Ectodermal cell (in vitro differentiated cells): ENCODE data around the gene SNCAIP.
"Not testable (repeated sequence)": the region's sequence is repeated elsewhere in the genome, so short reads cannot be mapped to it uniquely, and the experiment has no call there.

Source experiments
- H3K27ac ChIP-seq: 2 replicates; pipeline ENCODE4 v1.7.0; 2013; ENCODE audit warnings: mild to moderate bottlenecking, low read depth, low read length; ENCODE audit not compliant: insufficient read depth, poor library complexity, severe bottlenecking
- H3K27me3 ChIP-seq: 2 replicates; pipeline ENCODE4 v1.7.0; 2013; ENCODE audit warnings: mild to moderate bottlenecking, low read length; ENCODE audit not compliant: insufficient read depth, control insufficient read depth, poor library complexity, severe bottlenecking
- H3K36me3 ChIP-seq: one replicate; pipeline ENCODE4 v1.7.0; 2013; ENCODE audit warnings: low read length; ENCODE audit not compliant: control insufficient read depth, insufficient read depth
- H3K4me1 ChIP-seq: one replicate; pipeline ENCODE4 v1.7.0; 2013; ENCODE audit warnings: low read length; ENCODE audit not compliant: control insufficient read depth, insufficient read depth
- H3K4me3 ChIP-seq: 2 replicates; pipeline ENCODE4 v1.7.0; 2013; ENCODE audit warnings: low read depth, low read length, control low read depth; ENCODE audit not compliant: insufficient read depth
- H3K9me3 ChIP-seq: 2 replicates; pipeline ENCODE4 v1.7.0; 2013; ENCODE audit warnings: mild to moderate bottlenecking, low read length, moderate library complexity; ENCODE audit not compliant: control insufficient read depth
- WGBS, 2 experiments: methylation state at CpG; one replicate each; pipeline ENCODE4 v1.1.7; 2013; ENCODE audit warnings: missing lambda C conversion rate in 2 of 2; 5-methylcytosine and 5-hydroxymethylcytosine counted together

SNCAIP gene

DNA sequence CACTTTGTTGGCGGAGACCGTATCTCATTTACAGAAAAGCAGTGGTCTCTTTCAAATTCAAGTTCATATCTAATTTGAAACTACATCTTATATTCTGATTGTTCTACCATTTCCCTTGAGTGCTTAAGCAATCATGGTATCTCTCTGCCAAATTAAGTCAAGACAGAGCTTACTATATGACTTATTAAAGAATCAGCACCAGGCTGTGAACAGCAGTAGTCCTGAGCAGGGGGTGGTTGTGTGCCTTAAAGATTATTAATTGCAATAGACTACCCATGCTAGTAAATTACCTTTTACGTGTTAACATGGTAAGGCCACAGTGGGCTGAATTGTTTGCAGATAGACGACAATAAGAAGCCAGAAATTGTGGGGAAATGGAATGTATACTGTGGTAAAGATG lies 21.5 kb downstream of the SNCAIP start:
- Histone ChIP-seq H3K27ac (no peak overlapping the region), H3K4me3 (no peak overlapping the region), H3K36me3 (no peaks in the 10 kb centered on the region), H3K4me1 (peaks cover 8% of the 10 kb centered on the region), H3K27me3 (no peaks in the 10 kb centered on the region), H3K9me3 (no peaks in the 10 kb centered on the region)
- WGBS, 2 experiments = 88 to 89% methylated on average over 4 of the region's 4 CpGs

DNA sequence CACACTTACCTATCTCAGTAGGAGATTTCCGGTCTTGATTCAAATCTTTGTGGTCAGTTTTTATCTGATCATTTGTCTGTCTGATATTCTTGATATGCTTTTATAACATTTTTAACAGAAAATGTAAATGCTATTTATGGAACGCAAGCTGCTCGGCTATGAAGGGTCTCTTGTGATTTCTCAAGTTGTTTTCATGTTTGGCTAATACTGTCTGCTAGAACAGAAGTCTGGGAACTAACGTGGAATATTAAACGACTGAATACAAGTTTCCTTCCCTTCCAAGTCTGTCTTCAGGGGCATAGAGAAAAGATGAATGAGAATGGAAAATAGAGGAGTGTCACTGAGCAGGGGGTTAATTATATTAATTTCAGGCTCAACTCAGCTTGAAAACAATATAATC lies 27.6 kb downstream of the SNCAIP start:
- no peak overlapping the region for H3K4me3 ChIP-seq
- WGBS, 2 experiments = 96% methylated on average over 4 of the region's 5 CpGs
- no peaks in the 10 kb centered on the region for H3K4me1 ChIP-seq
- H3K9me3 ChIP-seq = no peaks in the 10 kb centered on the region
- no peak overlapping the region for H3K27ac ChIP-seq
- no peaks in the 10 kb centered on the region for H3K36me3 ChIP-seq
- no peaks in the 10 kb centered on the region for H3K27me3 ChIP-seq

DNA sequence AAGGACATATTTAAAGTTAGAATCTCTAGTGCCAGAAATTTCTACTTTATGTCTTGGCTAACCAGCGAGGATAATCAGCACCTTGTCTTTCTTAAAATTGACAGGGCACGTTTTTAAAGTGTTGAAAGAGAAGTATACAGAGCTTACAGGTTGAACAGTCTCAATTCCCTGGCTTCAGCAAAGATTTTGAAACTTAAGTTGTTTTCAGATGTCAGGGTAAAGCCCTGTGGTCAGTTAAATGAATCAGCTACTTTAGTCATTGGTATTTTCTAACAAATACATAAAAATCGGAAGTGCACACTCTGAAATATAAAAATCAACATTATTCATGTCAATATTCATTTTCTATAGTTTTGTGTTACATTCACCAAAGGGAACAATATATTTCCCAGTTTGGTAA lies 29.1 kb downstream of the SNCAIP start:
- Histone ChIP-seq H3K27ac (no peak overlapping the region), H3K36me3 (no peaks in the 10 kb centered on the region), H3K27me3 (no peaks in the 10 kb centered on the region), H3K9me3 (no peaks in the 10 kb centered on the region), H3K4me1 (no peaks in the 10 kb centered on the region), H3K4me3 (no peak overlapping the region)
- 92 to 93% methylated on average over 2 to 3 of the region's 3 CpGs for WGBS, 2 experiments

DNA sequence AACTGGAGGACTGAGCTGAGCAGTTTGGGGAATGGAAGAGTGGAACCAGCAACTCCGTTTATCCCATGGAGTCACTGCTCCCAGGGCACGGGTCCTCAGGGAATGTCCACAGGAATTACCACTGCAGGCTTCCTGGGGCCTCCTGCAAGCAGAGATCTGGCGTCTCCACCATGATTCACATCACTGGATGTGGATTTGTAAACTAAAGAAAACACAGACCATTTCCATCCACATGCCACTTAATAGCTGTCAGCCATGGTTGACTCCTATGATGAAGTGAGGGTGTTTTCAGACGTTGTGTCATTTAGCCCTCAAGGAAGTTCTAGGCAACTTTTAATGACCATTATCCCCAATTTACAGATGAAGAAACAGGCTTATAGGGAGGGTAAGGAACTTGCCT lies 30.2 kb downstream of the SNCAIP start:
- Histone ChIP-seq H3K4me1 (no peaks in the 10 kb centered on the region), H3K36me3 (no peaks in the 10 kb centered on the region), H3K27me3 (no peaks in the 10 kb centered on the region), H3K27ac (no peak overlapping the region), H3K9me3 (no peaks in the 10 kb centered on the region), H3K4me3 (no peak overlapping the region)
- 92 to 94% methylated on average over 3 to 4 of the region's 4 CpGs for WGBS, 2 experiments

DNA sequence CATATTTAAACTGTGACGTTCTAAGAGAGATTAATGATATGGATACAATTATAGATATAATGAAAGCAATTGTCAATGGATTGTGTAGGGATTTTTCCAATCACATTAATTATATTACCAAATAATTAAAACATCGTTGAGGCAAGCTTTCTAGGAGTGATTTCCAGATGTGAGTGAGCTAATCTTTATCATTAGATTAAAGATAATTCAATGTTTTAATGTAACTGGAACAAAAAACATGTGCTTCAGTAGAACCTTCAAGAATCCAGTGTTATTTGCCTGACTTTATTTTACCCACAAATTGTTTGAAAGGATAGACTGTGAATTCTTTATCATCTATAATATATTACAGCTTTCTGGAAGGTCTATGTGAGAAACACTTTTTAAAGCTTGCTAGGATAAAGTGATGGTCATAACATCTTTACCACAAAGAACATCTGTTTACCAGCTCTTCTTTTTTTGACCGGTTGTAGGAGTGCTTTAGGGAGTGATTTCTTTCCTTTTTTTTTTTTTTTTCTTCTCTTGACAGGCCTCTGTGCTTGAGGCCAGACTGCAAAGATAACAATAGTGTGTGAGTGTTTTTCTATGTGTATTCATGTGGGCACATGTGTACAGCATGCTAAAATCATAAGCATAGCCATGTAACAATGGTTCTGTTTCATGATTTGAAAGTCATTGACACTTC lies 35.0 kb downstream of the SNCAIP start:
- no peak overlapping the region for H3K4me3 ChIP-seq

DNA sequence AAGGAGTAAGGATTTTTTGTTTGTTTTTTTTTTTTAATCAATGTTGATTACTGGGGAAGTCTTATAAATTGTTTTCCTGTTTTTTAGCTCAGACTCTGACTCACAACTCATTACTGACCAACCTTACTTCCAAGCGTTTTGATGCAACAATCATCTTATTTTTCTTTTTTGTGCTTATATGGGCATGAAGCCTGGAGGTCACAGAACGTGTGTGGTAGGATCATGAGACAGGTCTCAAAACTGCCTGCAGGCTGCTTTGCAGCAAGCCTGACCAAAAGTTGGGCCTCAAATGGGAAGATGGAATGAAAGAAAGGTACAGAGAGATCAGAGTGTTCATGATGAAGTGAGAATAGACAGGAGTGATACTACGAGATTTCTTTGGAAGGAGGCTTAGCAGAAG lies 38.5 kb downstream of the SNCAIP start:
- H3K27me3 ChIP-seq = no peaks in the 10 kb centered on the region
- H3K27ac ChIP-seq = no peak overlapping the region
- peaks cover 9% of the 10 kb centered on the region for H3K4me1 ChIP-seq
- H3K9me3 ChIP-seq = no peaks in the 10 kb centered on the region
- WGBS, 2 experiments = 91 to 92% methylated on average over 3 of the region's 3 CpGs
- no peak overlapping the region for H3K4me3 ChIP-seq
- H3K36me3 ChIP-seq = no peaks in the 10 kb centered on the region

More for the DNA sequence above, 35.0 kb downstream of the SNCAIP start:
- WGBS, 2 experiments = no CpG with 5 or more reads among the region's 3 CpGs
- H3K27me3 ChIP-seq = no peaks in the 10 kb centered on the region
- H3K36me3 ChIP-seq = no peaks in the 10 kb centered on the region
- H3K27ac ChIP-seq = no peak overlapping the region
- H3K4me1 ChIP-seq = no peaks in the 10 kb centered on the region
- no peaks in the 10 kb centered on the region for H3K9me3 ChIP-seq

DNA sequence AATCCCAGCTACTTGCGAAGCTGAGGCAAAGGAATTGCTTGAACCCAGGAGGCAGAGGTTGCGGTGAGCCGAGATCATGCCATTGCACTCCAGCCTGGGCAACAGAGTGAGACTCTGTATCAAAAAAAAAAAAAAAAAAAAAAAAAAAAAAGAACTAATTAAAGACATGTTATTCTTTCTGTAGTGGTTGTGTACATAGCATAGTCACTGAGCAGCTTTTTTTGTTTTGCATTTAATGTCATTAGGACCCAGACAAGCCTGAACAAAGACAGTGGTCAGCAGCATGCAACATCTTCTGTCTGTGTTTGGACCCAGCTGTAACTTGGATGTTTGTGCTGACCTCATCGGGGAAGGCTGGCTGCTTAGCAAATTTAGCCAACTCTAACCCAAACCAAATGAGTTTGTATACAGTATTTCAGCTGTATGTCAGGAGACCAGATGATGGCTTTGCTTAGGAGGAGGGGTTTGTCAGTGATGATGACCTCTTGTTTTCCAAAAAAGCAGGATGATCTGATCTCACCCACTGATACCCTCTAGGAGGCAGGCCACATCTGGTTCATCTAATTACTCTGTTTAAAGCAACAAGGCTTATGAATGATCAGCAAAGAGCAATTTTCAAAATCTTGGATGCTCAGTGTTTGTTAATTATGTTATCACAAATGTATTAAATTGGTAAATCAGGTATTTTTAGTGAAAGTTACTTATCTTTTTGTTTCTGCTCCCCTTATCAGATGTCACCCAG lies 39.5 kb downstream of the SNCAIP start:
- Histone ChIP-seq H3K36me3 (no peaks in the 10 kb centered on the region), H3K27ac (no peak overlapping the region), H3K4me3 (no peak overlapping the region), H3K27me3 (no peaks in the 10 kb centered on the region), H3K4me1 (peaks cover 9% of the 10 kb centered on the region), H3K9me3 (no peaks in the 10 kb centered on the region)
- 94 to 98% methylated on average over 4 of the region's 4 CpGs for WGBS, 2 experiments

DNA sequence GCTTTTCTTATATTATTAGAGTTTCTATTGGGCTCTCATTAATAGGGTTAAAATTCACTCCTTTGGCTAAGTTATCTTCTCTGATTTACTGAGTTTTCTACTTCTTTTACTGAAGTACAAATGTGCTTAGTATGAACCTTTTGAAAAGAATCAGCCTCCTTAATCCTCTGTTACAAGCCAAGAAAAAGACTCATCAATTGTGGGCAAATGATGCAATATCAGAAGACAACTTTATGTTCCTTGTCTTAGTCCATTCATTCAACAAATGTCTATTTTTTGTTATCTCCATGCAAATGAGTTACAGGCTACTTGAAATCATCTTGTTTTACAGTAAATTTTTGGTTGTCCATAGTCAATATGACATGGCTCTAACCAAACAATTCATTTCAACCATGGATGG lies 40.3 kb downstream of the SNCAIP start:
- H3K27me3 ChIP-seq = no peaks in the 10 kb centered on the region
- peaks cover 9% of the 10 kb centered on the region for H3K4me1 ChIP-seq
- no peak overlapping the region for H3K27ac ChIP-seq
- H3K36me3 ChIP-seq = no peaks in the 10 kb centered on the region
- H3K4me3 ChIP-seq = no peak overlapping the region
- no peaks in the 10 kb centered on the region for H3K9me3 ChIP-seq

DNA sequence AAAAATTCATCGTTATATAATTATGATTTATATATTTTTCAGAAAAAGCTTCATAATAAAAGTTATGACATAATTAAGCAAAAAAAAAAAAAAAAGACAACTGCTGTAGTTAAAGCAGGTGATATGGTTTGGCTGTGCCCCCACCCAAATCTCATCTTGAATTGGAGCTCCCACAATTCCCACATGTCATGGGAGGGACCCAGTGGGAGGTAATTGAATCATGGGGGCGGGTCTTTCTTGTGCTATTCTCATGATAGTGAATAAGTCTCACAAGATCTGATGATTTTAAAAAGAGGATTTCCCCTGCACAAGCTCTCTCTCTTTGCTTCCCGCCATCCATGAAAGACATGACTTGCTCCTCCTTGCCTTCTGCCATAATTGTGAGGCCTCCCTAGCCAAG lies 41.3 kb downstream of the SNCAIP start:
- not testable (repeated sequence) for H3K4me3 ChIP-seq, H3K9me3 ChIP-seq, H3K4me1 ChIP-seq, H3K27me3 ChIP-seq, H3K36me3 ChIP-seq, H3K27ac ChIP-seq
- 85 to 86% methylated on average over 2 of the region's 3 CpGs for WGBS, 2 experiments

DNA sequence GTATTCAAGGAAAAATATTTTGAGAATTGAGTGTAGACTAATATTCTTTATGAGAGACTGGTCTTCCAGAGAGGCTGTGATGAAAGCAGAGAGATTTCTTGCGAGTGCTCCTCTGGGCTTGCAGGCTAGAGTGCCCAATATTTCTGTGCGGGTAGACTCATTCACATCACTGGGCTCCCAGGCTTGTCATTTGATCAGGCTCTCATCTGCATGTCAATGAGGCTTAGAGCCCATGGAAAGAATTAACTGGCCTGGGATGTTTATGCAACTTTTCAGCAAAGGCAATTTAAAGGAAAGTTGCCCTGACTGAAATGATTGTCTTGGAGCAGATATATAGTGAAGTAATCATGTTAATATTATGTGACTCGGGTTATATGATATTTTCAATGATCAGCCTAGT lies 42.3 kb downstream of the SNCAIP start:
- Histone ChIP-seq H3K36me3 (no peaks in the 10 kb centered on the region), H3K27me3 (no peaks in the 10 kb centered on the region), H3K4me1 (peaks cover 9% of the 10 kb centered on the region), H3K4me3 (no peak overlapping the region), H3K27ac (no peak overlapping the region), H3K9me3 (no peaks in the 10 kb centered on the region)
- 10 to 12% methylated on average over 2 to 3 of the region's 3 CpGs for WGBS, 2 experiments
